Mucosa of rectum (tissue), 2 donors: ENCODE measurements around the gene BMP3.

Source experiments
- H3K27ac ChIP-seq, 2 donors: one replicate each; pipeline ENCODE4 v1.7.0; 2013; ENCODE audit warnings: inconsistent platforms in 2 of 2, low read depth in 2 of 2, low read length in 2 of 2
- H3K27me3 ChIP-seq, 2 donors: one replicate each; pipeline ENCODE4 v1.7.0; 2013; ENCODE audit warnings: low read length in 2 of 2; ENCODE audit not compliant: control insufficient read depth in 2 of 2, insufficient read depth in 2 of 2
- H3K36me3 ChIP-seq, 2 donors: one replicate each; pipeline ENCODE4 v1.7.0; 2013; ENCODE audit warnings: low read length in 2 of 2; ENCODE audit not compliant: control insufficient read depth in 2 of 2, insufficient read depth in 2 of 2
- H3K4me1 ChIP-seq, 2 donors: one replicate each; pipeline ENCODE4 v1.7.0; 2013; ENCODE audit warnings: low read length in 2 of 2, mild to moderate bottlenecking in 1 of 2; ENCODE audit not compliant: control insufficient read depth in 2 of 2, insufficient read depth in 2 of 2
- H3K4me3 ChIP-seq, 2 donors: one replicate each; pipeline ENCODE4 v1.7.0; 2013; ENCODE audit warnings: low read length in 2 of 2
- H3K9ac ChIP-seq, 2 donors: one replicate each; pipeline ENCODE4 v1.7.0; 2013; ENCODE audit warnings: low read length in 2 of 2, low read depth in 1 of 2, mild to moderate bottlenecking in 1 of 2
- H3K9me3 ChIP-seq, 2 donors: one replicate each; pipeline ENCODE4 v1.7.0; 2013; ENCODE audit warnings: low read length in 2 of 2; ENCODE audit not compliant: control insufficient read depth in 2 of 2
- donor health status: healthy.
- donor health status: Normal muscosa, but diverticular disease.

Gene BMP3

GRCh38 chr4:81096566-81096965, 66.1 kb downstream of the BMP3 start:
- H3K4me1 ChIP-seq: no peaks in the 10 kb centered on the region
- H3K9me3 ChIP-seq: no peaks in the 10 kb centered on the region
- no peak overlapping the region for H3K27ac ChIP-seq
- no peak overlapping the region for H3K4me3 ChIP-seq
- H3K36me3 ChIP-seq: no peaks in the 10 kb centered on the region
- H3K9ac ChIP-seq: no peak overlapping the region
- H3K27me3 ChIP-seq: no peaks in the 10 kb centered on the region

- Histone ChIP-seq H3K4me3 (no peak overlapping the region), H3K9ac (no peak overlapping the region), H3K27me3 (no peaks in the 10 kb centered on the region), H3K9me3 (no peaks in the 10 kb centered on the region), H3K4me1 (no peaks in the 10 kb centered on the region), H3K36me3 (no peaks in the 10 kb centered on the region), H3K27ac (no peak overlapping the region)
Measured at GRCh38 chr4:81102107-81102506, 71.6 kb downstream of the BMP3 start.

DNA sequence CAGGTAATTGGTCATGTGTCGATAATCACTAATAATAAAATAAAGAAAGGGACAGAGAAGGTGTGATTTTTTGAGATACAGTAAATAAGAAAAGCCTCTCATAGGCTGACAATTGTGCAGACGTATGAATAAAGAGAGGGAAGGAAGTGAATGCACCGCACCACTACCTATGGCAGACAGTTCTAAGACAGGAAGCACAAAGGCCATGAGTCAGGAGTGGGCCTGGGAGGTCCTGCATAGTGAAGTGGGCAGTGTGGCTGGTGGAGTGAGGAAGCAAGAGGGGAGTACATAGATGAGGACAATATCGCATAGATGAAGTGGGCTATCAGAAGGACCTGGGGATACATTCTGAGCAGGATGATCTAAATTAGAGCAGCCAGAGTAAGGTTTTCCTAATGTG, 75.6 kb downstream of the BMP3 start:
- H3K36me3 ChIP-seq: no peaks in the 10 kb centered on the region
- no peak overlapping the region for H3K9ac ChIP-seq
- H3K4me1 ChIP-seq: peaks cover 0 to 2% of the 10 kb centered on the region in 2 donors
- no peak overlapping the region for H3K4me3 ChIP-seq
- H3K27ac ChIP-seq: no peak overlapping the region
- no peaks in the 10 kb centered on the region for H3K9me3 ChIP-seq
- no peaks in the 10 kb centered on the region for H3K27me3 ChIP-seq
